T-helper 22 cell (primary cell): ENCODE data around the gene AP1M1.

Experiments used
- DNase-seq: peaks from one replicate; pipeline ENCODE4 v3.0.0-alpha.2; 2020; ENCODE audit warnings: low read depth

Gene AP1M1

GRCh38 chr19:16185123-16185767 lies 12.5 kb upstream of the AP1M1 start, which contains the start of gene FAM32A:
FAM32A (plus strand) TSS chr19:16185410; CDS start chr19:16185443, 33 bp downstream.
- peak; percentile 98 for DNase-seq

- DNase-seq, result peak; percentile 5
These were observed 12.0 kb upstream of the AP1M1 start for GRCh38 chr19:16185768-16186123.

- DNase-seq, result no peak
These were observed 9.2 kb upstream of the AP1M1 start for GRCh38 chr19:16188521-16188920.

GRCh38 chr19:16190198-16190597 lies 7.5 kb upstream of the AP1M1 start:
- no peak for DNase-seq

- no peak for DNase-seq
These were observed 7.0 kb upstream of the AP1M1 start for GRCh38 chr19:16190736-16191135.

- no peak for DNase-seq
These were observed 6.3 kb upstream of the AP1M1 start for GRCh38 chr19:16191216-16191908.

- DNase-seq, result no peak
These were observed 4.2 kb upstream of the AP1M1 start for GRCh38 chr19:16193466-16193865.

- no peak for DNase-seq
These were observed 506 bp upstream of the AP1M1 start for GRCh38 chr19:16197188-16197621.

- no peak for DNase-seq
These were observed 600 bp downstream of the AP1M1 start for GRCh38 chr19:16198370-16198651.

- DNase-seq, result no peak
These were observed 1.7 kb downstream of the AP1M1 start for GRCh38 chr19:16199275-16199932.

- DNase-seq, result no peak
These were observed 2.6 kb downstream of the AP1M1 start for GRCh38 chr19:16200038-16201010.

- no peak for DNase-seq
These were observed 3.3 kb downstream of the AP1M1 start for GRCh38 chr19:16201011-16201391.

GRCh38 chr19:16202320-16203255 lies 4.9 kb downstream of the AP1M1 start:
- DNase-seq, result no peak

- no peak for DNase-seq
These were observed 5.7 kb downstream of the AP1M1 start for GRCh38 chr19:16203256-16204004.

GRCh38 chr19:16204005-16204294 lies 6.2 kb downstream of the AP1M1 start:
- DNase-seq, result no peak

- DNase-seq, result no peak
These were observed 7.7 kb downstream of the AP1M1 start for GRCh38 chr19:16205205-16206045.

- no peak for DNase-seq
These were observed 8.4 kb downstream of the AP1M1 start for GRCh38 chr19:16206046-16206605.

- DNase-seq, result no peak
These were observed 8.9 kb downstream of the AP1M1 start for GRCh38 chr19:16206637-16207036.

GRCh38 chr19:16207063-16207462 lies 9.4 kb downstream of the AP1M1 start:
- DNase-seq, result no peak
